ENCODE data around the gene RBM44.
"Not testable (repeated sequence)": the region's sequence is repeated elsewhere in the genome, so short reads cannot be mapped to it uniquely, and the experiment has no call there.

Gene RBM44

GRCh38 chr2:237783678-237784077, 14.9 kb upstream of the RBM44 start:
- not testable (repeated sequence) for DNase-seq

- DNase-seq: no peak
These were observed 11.6 kb upstream of the RBM44 start for GRCh38 chr2:237786936-237787335.

- no peak for DNase-seq
These were observed 8.2 kb upstream of the RBM44 start for GRCh38 chr2:237790353-237790752.

GRCh38 chr2:237791977-237792727, 6.4 kb upstream of the RBM44 start:
- DNase-seq: no peak

- DNase-seq: no peak
These were observed 1.3 kb upstream of the RBM44 start for GRCh38 chr2:237797253-237797652.

GRCh38 chr2:237799060-237799428, 465 bp downstream of the RBM44 start:
- DNase-seq: no peak

- DNase-seq: no peak
These were observed 2.9 kb downstream of the RBM44 start for GRCh38 chr2:237801466-237801865.

- DNase-seq: no peak
These were observed 7.8 kb downstream of the RBM44 start for GRCh38 chr2:237806334-237806733.

GRCh38 chr2:237815637-237816036, 17.1 kb downstream of the RBM44 start:
- no peak for DNase-seq

GRCh38 chr2:237816531-237816930, 18.0 kb downstream of the RBM44 start:
- DNase-seq: no peak

- DNase-seq: no peak
These were observed 19.5 kb downstream of the RBM44 start for GRCh38 chr2:237818066-237818473.

- no peak for DNase-seq
These were observed 20.7 kb downstream of the RBM44 start for GRCh38 chr2:237819231-237819630.

- DNase-seq: no peak
These were observed 21.8 kb downstream of the RBM44 start for GRCh38 chr2:237820421-237820820.

- DNase-seq: no peak
These were observed 25.0 kb downstream of the RBM44 start for GRCh38 chr2:237823544-237823943.

GRCh38 chr2:237824085-237824484, 25.5 kb downstream of the RBM44 start:
- DNase-seq: no peak

- no peak for DNase-seq
These were observed 28.9 kb downstream of the RBM44 start for GRCh38 chr2:237827421-237827987.

- DNase-seq: no peak
These were observed 31.9 kb downstream of the RBM44 start for GRCh38 chr2:237830522-237830921.

- DNase-seq: no peak
These were observed 35.0 kb downstream of the RBM44 start for GRCh38 chr2:237833546-237833945.

GRCh38 chr2:237835372-237835771, 36.8 kb downstream of the RBM44 start:
- DNase-seq: no peak

- DNase-seq: no peak
These were observed 42.5 kb downstream of the RBM44 start for GRCh38 chr2:237841051-237841450.

GRCh38 chr2:237848940-237849339, 50.4 kb downstream of the RBM44 start:
- DNase-seq: not testable (repeated sequence)

- no peak for DNase-seq
These were observed 55.7 kb downstream of the RBM44 start for GRCh38 chr2:237854295-237854694.

- no peak for DNase-seq
These were observed 59.2 kb downstream of the RBM44 start for GRCh38 chr2:237857791-237858190.

- peak; percentile 74 for DNase-seq
These were observed 59.9 kb downstream of the RBM44 start for GRCh38 chr2:237858294-237859081.
